Nephron (organoid): ENCODE measurements around the gene CHST3.
A peak's percentile ranks its signal among the peaks of the same experiment; 100 is the strongest.

Source experiments
- H3K27ac Mint-ChIP-seq, 3 experiments: 2 replicates each; pipeline ENCODE4 v1.8.0; 2020; ENCODE audit warnings: mixed read lengths in 3 of 3, mild to moderate bottlenecking in 2 of 3, moderate library complexity in 1 of 3
- H3K27me3 Mint-ChIP-seq: 2 replicates; pipeline ENCODE4 v1.8.0; 2021; ENCODE audit warnings: low read depth, mild to moderate bottlenecking, moderate library complexity, mixed read lengths
- H3K36me3 Mint-ChIP-seq: 2 replicates; pipeline ENCODE4 v1.8.0; 2020; ENCODE audit warnings: low read depth, mixed read lengths
- H3K4me1 Mint-ChIP-seq: 2 replicates; pipeline ENCODE4 v1.8.0; 2020; ENCODE audit warnings: mixed read lengths
- H3K4me3 Mint-ChIP-seq, 3 experiments: 2 replicates each; pipeline ENCODE4 v1.8.0; 2020; ENCODE audit warnings: mild to moderate bottlenecking in 3 of 3, mixed read lengths in 3 of 3, moderate library complexity in 2 of 3
- H3K9me3 Mint-ChIP-seq: 2 replicates; pipeline ENCODE4 v1.8.0; 2020; ENCODE audit warnings: mixed read lengths
- TF ChIP-seq, protein P1 (sequence below), 3 experiments: fragments of 200-600 bp; sonication (generic); IDR thresholded peaks; one replicate each; pipeline ENCODE4 v1.5.0; 2021; ENCODE audit warnings: antibody characterized with exemption in 3 of 3; ENCODE audit not compliant: unreplicated experiment in 3 of 3

The CHST3 gene

DNA sequence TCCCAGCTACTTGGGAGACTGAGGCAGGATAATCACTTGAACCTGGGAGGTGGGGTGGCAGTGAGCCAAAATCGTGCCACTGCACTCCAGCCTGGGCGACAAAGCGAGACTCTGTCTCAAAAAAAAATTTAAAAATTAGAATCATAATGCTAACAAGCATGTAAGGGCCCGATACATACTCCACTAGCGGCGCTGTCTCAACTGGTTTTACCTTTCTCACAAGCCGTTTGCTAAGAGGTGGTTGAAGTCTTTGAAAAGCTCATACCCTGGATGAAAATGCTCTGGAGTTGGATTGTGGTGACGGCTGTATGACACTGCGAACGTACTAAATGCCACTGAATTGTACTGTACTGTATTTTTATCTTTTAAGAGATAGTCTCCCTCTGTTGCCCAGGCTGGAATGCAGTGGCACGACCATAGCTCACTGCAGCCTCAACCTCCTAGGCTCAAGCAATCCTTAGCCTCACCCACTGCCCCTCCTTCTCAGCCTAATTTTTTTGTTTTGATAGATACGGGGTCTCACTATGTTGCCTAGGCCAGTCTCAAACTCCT lies 94.2 kb downstream of the CHST3 start:
- Mint-ChIP-seq H3K27me3 (peaks cover 25% of the 10 kb centered on the region), H3K9me3 (no peaks in the 10 kb centered on the region), H3K4me1 (peaks cover 16% of the 10 kb centered on the region), H3K27ac (peak overlapping the region in 1 of 3 experiments; percentile 47), H3K4me3 (no peak overlapping the region), H3K36me3 (no peaks in the 10 kb centered on the region)
- TF ChIP-seq, protein P1, sequence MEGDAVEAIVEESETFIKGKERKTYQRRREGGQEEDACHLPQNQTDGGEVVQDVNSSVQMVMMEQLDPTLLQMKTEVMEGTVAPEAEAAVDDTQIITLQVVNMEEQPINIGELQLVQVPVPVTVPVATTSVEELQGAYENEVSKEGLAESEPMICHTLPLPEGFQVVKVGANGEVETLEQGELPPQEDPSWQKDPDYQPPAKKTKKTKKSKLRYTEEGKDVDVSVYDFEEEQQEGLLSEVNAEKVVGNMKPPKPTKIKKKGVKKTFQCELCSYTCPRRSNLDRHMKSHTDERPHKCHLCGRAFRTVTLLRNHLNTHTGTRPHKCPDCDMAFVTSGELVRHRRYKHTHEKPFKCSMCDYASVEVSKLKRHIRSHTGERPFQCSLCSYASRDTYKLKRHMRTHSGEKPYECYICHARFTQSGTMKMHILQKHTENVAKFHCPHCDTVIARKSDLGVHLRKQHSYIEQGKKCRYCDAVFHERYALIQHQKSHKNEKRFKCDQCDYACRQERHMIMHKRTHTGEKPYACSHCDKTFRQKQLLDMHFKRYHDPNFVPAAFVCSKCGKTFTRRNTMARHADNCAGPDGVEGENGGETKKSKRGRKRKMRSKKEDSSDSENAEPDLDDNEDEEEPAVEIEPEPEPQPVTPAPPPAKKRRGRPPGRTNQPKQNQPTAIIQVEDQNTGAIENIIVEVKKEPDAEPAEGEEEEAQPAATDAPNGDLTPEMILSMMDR (IDR thresholded peaks at IDR 0.05; ENCODE audit: unreplicated experiment in 3 of 3) = no peak

DNA sequence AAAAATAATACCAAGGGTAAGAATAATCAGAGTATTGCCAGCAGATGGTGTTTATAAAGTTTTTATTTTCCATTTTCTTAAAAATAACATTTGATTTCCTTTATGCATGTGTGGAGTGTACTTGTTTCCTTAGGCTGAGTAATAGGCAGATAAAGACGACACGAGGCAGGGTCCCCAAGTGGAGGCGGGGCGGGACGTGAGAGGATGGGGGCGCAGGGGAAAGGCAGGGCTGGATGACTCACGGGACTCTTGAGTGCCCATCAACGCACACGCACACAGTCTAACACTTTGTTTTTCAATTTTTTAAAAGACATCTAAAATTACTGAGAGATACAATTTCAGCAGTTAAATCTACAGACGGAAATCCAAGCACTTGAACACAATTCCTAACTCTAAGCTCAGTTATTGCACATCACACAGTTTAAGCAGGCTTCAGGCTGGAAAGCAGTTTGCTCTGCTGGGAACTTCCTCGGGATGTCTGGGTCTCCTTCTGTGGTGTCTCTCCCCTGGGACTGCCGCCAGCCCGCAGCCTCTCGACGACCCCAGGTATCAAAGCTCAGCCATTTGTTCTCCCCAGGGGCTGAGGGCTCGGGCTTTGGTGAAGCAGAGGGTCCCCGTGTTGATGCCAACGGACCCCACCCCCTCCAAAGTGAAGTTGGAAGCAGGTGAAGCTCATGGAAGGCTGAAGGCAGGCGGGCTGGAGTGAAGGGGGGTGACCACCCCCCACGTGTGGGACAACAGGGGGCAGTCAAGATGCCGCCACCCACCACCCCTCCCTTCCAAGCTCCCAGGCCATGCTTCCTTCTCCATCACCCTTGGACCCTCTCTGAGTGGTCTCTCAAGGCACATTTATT lies 95.0 kb downstream of the CHST3 start:
- Mint-ChIP-seq H3K36me3 (no peaks in the 10 kb centered on the region), H3K9me3 (no peaks in the 10 kb centered on the region), H3K4me3 (no peak overlapping the region), H3K27ac (peak overlapping the region; percentile 4 to 47 (median 9)), H3K4me1 (peaks cover 18% of the 10 kb centered on the region), H3K27me3 (peaks cover 27% of the 10 kb centered on the region)
- TF ChIP-seq, protein P1 (IDR thresholded peaks at IDR 0.05; ENCODE audit: unreplicated experiment in 3 of 3) = no peak

DNA sequence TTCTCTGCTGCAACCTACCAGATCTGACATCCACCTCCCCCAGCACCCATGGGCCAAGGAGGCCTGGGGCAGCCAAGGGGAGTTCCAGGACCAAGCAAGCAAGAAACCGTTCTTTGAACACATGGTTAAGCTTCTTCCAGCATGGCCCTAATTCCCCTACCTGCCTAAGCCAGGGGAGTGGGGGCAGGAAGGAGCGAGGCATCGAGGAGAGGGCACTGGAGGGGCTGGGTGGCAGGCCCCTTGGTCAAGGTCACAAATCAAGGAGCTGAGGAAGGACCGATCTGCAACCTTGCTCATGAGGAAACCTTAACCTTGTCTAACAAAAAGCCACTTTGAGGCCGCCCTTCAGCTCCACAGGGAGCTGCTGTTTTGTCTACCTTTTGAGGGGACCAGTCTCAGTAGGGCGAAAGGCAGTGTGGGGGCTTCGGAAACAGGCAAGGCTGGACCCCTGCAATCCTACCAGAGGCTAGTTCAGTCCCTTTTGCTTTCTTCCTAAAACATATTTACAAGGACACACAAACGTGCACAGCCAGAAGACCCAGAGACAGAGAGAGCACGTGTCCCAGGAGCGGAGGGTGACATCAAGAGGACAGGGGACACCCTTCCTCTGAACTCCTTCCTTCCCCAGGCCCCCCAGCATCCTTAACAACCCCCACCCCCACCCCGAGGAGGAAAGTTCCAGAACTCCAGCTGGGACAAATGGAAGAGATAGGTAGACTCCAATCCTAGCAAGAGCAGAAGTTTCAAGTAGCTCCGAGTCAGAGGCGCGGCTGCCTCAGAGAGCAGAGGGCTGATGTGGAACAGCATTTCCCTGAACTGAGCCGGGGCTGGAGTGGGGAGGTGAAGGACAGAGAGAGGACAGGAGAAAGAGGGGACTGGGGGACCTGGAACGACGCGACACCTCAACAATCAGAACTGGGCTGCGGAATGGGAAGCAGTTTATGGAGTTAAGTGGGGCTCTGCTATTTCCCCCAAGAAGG lies 95.9 kb downstream of the CHST3 start:
- peaks cover 18% of the 10 kb centered on the region for H3K4me1 Mint-ChIP-seq
- no peaks in the 10 kb centered on the region for H3K9me3 Mint-ChIP-seq
- peak overlapping the region in 2 of 3 experiments; percentile 1 to 20 for H3K27ac Mint-ChIP-seq
- TF ChIP-seq, protein P1 (IDR thresholded peaks at IDR 0.05; ENCODE audit: unreplicated experiment in 3 of 3) = no peak
- H3K27me3 Mint-ChIP-seq = peaks cover 27% of the 10 kb centered on the region
- no peaks in the 10 kb centered on the region for H3K36me3 Mint-ChIP-seq
- no peak overlapping the region for H3K4me3 Mint-ChIP-seq

DNA sequence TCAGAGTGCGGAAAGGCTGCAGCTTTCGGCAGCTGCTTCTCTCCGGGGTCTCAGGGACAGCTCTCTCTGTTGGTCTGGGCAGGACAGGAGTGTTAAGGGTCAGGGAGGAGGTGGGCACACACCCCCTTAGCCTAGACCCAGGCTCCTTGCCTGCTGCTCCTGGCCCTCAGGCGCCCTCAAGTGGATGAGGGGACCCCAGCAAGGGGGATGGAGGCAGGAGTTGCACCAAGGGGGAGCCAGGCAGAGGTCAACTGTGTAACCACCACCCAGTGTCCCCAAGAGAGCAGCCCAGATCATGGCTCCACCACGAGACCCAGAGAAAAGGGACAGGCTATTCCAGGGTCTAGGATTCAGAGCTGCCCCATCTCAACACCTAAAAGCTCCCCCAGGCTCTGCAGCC lies 97.3 kb downstream of the CHST3 start:
- Mint-ChIP-seq H3K4me3 (no peak overlapping the region), H3K27me3 (peaks cover 32% of the 10 kb centered on the region), H3K36me3 (no peaks in the 10 kb centered on the region), H3K27ac (peak overlapping the region in 1 of 3 experiments; percentile 49), H3K4me1 (peaks cover 29% of the 10 kb centered on the region), H3K9me3 (no peaks in the 10 kb centered on the region)
- TF ChIP-seq, protein P1 (IDR thresholded peaks at IDR 0.05; ENCODE audit: unreplicated experiment in 3 of 3) = no peak

DNA sequence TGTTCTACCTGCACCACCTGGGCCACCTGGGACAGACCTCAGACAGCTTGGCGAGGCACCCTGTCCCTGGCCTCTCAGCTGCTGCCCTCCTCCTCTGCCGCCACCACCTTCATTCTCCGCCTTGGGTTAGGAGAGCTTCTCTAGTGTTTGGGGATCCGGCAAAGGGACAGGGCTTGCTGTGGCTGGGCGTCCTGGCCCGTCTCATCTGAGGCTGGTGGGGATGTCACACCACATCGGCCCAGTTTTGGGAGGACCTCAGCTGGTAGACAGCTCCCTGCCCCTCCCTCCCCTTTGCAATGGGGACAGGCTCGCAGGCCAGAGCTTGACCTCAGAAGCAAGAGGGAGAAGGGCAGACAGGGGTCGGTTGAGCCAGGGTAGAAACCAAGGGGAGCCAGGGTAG lies 97.7 kb downstream of the CHST3 start:
- peaks cover 34% of the 10 kb centered on the region for H3K27me3 Mint-ChIP-seq
- TF ChIP-seq, protein P1 (IDR thresholded peaks at IDR 0.05; ENCODE audit: unreplicated experiment in 3 of 3) = no peak
- peak overlapping the region in 1 of 3 experiments; percentile 70 for H3K27ac Mint-ChIP-seq
- H3K4me3 Mint-ChIP-seq = no peak overlapping the region
- no peaks in the 10 kb centered on the region for H3K36me3 Mint-ChIP-seq
- H3K4me1 Mint-ChIP-seq = peaks cover 33% of the 10 kb centered on the region
- no peaks in the 10 kb centered on the region for H3K9me3 Mint-ChIP-seq
